ENCODE data around the gene ACSBG1. TPM values are rescaled to one million over a fixed set of nuclear protein-coding genes. Genes with fewer than 3 reads are reported as not detected.
A peak's percentile ranks its signal among the peaks of the same experiment; 100 is the strongest.

The ACSBG1 gene
- total RNA-seq, 3 donors from 2014 or later = 0.32 to 5.2 (median 0.53) TPM

DNA sequence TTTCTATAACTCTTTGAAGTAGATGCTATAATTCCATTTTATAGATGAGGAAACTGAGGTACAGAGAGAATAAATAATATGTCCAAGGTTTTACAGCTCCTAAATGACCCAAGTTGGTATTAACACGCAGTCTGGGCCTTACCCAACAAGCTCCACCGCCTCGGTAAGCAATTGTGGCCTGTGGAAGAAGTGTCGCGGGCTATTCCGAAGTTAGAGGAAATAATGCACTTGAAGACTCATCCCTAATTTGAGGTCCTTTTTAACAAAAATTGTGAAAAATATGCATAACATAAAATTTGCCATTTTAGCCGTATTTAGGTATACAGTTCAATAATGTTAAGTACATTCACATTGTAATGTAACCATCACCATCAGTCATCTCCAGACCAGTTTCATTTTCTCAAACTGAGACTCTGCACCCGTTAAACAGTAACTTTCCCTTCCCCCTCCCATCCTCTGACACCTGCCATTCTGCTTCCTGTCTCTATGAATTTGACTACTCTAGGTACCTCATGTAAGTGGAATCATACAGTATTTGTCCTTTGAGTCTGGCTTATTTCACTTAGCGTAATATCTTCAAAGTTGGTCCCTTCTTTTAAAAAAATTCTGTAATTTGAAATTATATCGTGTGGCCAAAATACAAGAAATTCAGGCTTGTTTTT, 67.0 kb downstream of the ACSBG1 start:
- Histone ChIP-seq H3K4me3 (no peak overlapping the region), H3K4me1 (ENCODE audit: low read depth) (no peaks in the 10 kb centered on the region), H3K9me3 (no peaks in the 10 kb centered on the region), H3K36me3 (ENCODE audit: low read depth) (peaks cover 15% of the 10 kb centered on the region)
- intact Hi-C loops (cut with DNase I, micrococcal nuclease) = no loop called here
- ATAC-seq (peak; percentile 72), DNase-seq (no peak)
- TF ChIP-seq, protein P1, sequence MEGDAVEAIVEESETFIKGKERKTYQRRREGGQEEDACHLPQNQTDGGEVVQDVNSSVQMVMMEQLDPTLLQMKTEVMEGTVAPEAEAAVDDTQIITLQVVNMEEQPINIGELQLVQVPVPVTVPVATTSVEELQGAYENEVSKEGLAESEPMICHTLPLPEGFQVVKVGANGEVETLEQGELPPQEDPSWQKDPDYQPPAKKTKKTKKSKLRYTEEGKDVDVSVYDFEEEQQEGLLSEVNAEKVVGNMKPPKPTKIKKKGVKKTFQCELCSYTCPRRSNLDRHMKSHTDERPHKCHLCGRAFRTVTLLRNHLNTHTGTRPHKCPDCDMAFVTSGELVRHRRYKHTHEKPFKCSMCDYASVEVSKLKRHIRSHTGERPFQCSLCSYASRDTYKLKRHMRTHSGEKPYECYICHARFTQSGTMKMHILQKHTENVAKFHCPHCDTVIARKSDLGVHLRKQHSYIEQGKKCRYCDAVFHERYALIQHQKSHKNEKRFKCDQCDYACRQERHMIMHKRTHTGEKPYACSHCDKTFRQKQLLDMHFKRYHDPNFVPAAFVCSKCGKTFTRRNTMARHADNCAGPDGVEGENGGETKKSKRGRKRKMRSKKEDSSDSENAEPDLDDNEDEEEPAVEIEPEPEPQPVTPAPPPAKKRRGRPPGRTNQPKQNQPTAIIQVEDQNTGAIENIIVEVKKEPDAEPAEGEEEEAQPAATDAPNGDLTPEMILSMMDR (IDR thresholded peaks at IDR 0.05) = no peak

DNA sequence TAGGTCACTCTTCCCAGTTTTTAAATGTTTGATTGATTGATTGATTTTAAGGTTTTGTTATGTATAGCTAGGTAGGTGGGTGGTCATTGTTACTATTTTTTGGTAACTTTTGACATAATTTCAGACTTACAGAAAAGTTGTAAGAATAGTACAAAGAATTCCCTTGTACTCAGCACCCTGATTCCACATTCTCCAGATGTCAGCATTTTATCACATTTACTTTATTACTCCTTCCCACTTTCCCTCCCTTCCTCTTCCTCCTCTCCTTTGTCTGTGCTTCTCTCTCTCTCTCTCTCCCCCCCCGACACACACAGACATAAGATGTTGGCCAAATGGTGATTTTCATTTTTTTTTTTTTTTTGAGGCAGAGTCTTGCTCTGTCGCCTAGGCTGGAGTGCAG, 70.4 kb downstream of the ACSBG1 start:
- H3K9me3 ChIP-seq = no peaks in the 10 kb centered on the region
- TF ChIP-seq, protein P1 (IDR thresholded peaks at IDR 0.05) = no peak
- peaks cover 14% of the 10 kb centered on the region for H3K36me3 ChIP-seq (ENCODE audit: low read depth)
- H3K4me3 ChIP-seq = no peak overlapping the region
- intact Hi-C loops (cut with DNase I, micrococcal nuclease) = no loop called here
- ATAC-seq (no peak), DNase-seq (no peak)
- H3K4me1 ChIP-seq (ENCODE audit: low read depth) = no peaks in the 10 kb centered on the region

DNA sequence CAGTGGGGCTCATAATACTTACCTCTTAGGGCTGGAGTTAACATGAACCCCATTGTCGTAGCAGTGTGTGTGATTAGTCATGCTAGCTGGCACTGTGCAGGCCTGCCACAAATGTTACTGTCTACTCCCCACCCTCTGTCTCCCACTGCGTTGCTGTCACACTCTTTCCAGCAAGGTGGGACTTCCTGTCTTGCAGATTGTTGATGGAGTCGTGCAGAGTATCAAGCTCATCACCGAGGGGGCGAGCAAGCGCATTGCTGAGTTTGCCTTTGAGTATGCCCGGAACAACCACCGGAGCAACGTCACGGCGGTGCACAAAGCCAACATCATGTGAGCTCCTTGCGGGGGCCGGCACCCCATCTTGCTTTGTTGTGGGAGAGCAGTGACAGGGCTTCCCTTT, 72.3 kb downstream of the ACSBG1 start:
- no peaks in the 10 kb centered on the region for H3K4me1 ChIP-seq (ENCODE audit: low read depth)
- H3K4me3 ChIP-seq = no peak overlapping the region
- TF ChIP-seq, protein P1 (IDR thresholded peaks at IDR 0.05) = no peak
- ATAC-seq = no peak
- intact Hi-C loops (cut with DNase I, micrococcal nuclease) = no loop called here
- no peak for DNase-seq
- peaks cover 14% of the 10 kb centered on the region for H3K36me3 ChIP-seq (ENCODE audit: low read depth)
- H3K9me3 ChIP-seq = no peaks in the 10 kb centered on the region

DNA sequence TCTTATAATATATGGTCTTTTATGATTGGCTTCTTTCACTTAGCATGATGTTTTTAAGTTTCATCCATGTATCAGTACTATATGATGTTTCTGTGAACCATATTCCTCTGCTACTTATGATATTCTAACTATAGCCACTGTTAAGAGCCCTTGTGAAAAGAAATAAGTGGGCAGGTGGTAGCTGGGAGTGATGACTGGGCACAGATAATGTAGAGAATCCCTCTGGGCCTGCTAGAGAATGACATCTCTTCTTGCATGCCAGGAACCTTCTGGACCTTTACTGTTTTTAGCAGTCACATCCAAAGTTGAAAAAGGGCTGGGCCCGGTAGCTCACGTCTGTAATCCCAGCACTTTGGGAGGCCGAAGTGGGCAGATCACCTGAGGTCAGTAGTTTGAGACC, 75.0 kb downstream of the ACSBG1 start:
- intact Hi-C loops (cut with DNase I, micrococcal nuclease) = no loop called here

DNA sequence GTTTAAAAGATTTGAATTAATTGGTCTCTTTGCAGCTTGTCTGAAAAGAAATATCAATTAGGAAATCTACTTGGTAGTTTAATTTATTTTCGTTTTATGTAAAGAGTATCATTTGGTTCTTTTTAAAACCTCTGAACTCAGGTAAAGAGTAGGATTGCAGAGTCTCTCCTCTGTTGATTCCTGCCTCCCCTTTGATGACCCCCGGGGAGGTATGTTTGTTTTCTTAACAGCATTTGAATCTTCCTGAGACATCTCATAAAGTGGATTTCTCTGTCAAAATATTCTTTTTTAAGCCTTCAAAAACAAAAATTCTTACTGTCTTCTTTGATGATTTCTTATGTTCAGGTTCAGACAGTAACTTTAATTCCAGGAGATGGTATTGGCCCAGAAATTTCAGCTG, 77.2 kb downstream of the ACSBG1 start:
- H3K36me3 ChIP-seq (ENCODE audit: low read depth) = peaks cover 5% of the 10 kb centered on the region
- H3K4me3 ChIP-seq = no peak overlapping the region
- ATAC-seq = no peak
- TF ChIP-seq, protein P1 (IDR thresholded peaks at IDR 0.05) = no peak
- intact Hi-C loops (cut with DNase I, micrococcal nuclease) = no loop called here
- DNase-seq = no peak
- peaks cover 7% of the 10 kb centered on the region for H3K4me1 ChIP-seq (ENCODE audit: low read depth)
- H3K9me3 ChIP-seq = no peaks in the 10 kb centered on the region

More for the DNA sequence above, 75.0 kb downstream of the ACSBG1 start:
- TF ChIP-seq, protein P1 (IDR thresholded peaks at IDR 0.05) = no peak
- Histone ChIP-seq H3K4me3 (no peak overlapping the region), H3K36me3 (ENCODE audit: low read depth) (peaks cover 8% of the 10 kb centered on the region), H3K9me3 (no peaks in the 10 kb centered on the region), H3K4me1 (ENCODE audit: low read depth) (peaks cover 7% of the 10 kb centered on the region)
- ATAC-seq (no peak), DNase-seq (no peak)

DNA sequence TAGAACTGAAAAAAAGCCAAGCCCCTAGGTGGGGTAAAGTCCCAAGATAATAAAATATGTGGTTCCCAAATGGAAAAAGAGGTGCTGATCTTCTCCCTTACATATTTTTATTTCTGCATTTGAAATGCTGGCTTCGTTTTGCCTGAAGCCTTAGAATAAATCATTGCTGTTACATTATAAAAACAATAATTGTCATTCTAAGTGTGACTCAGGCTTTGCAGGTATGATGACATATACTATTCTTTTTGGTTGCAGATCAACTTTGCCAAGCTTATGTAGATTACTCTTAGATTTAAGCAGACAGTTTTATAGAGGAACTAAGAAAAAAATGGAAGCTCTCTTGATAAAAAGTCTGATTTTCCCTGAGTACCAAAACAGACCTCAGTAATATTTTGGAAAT, 77.7 kb downstream of the ACSBG1 start:
- Histone ChIP-seq H3K9me3 (no peaks in the 10 kb centered on the region), H3K4me3 (no peak overlapping the region), H3K4me1 (ENCODE audit: low read depth) (peaks cover 7% of the 10 kb centered on the region), H3K36me3 (ENCODE audit: low read depth) (peaks cover 5% of the 10 kb centered on the region)
- intact Hi-C loops (cut with DNase I, micrococcal nuclease) = no loop called here
- TF ChIP-seq, protein P1 (IDR thresholded peaks at IDR 0.05) = no peak
- DNase-seq (no peak), ATAC-seq (no peak)

Measured in mucosa of descending colon (tissue), 3 donors.